Measurements from ENCODE around the gene TPCN2.
A peak's percentile ranks its signal among the peaks of the same experiment; 100 is the strongest.
"Not testable (repeated sequence)": the region's sequence is repeated elsewhere in the genome, so short reads cannot be mapped to it uniquely, and the experiment has no call there.

TPCN2 gene

GRCh38 chr11:69137151-69137844 is 88.6 kb downstream of the TPCN2 start:
- DNase-seq (ENCODE audit: low read depth, low spot score): no peak
- peak overlapping the region; percentile 61 for H3K27ac ChIP-seq

- peak overlapping the region; percentile 61 for H3K27ac ChIP-seq
- peak; percentile 68 for DNase-seq (ENCODE audit: low read depth, low spot score)
Observed at GRCh38 chr11:69138265-69138664, 89.5 kb downstream of the TPCN2 start.

GRCh38 chr11:69140161-69140560 is 91.4 kb downstream of the TPCN2 start:
- H3K27ac ChIP-seq; DNase-seq (ENCODE audit: low read depth, low spot score): not testable (repeated sequence)

GRCh38 chr11:69140635-69141034 is 91.9 kb downstream of the TPCN2 start:
- DNase-seq (ENCODE audit: low read depth, low spot score): peak; percentile 48
- H3K27ac ChIP-seq: no peak overlapping the region

DNA sequence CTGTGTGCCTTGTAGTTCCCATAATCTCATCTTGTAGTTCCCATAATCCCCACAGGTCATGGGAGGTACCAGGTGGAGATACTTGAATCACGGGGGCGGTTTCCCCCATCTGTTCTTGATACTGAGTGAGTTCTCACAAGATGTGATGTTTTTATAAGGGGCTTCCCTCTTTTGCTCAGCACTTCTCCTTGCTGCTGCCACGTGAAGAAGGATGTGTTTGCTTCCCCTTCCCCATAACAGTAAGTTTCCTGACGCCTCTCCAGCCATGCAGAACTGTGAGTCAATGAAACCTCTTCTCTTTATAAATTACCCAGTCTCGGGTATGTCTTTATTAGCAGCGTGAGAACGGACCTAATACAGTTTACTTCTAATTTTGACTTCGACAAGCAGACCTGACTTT is 93.0 kb downstream of the TPCN2 start:
- no peak for DNase-seq (ENCODE audit: low read depth, low spot score)
- H3K27ac ChIP-seq: no peak overlapping the region

- H3K27ac ChIP-seq: no peak overlapping the region
- DNase-seq (ENCODE audit: low read depth, low spot score): no peak
Observed at GRCh38 chr11:69142895-69143294, 94.2 kb downstream of the TPCN2 start.

DNA sequence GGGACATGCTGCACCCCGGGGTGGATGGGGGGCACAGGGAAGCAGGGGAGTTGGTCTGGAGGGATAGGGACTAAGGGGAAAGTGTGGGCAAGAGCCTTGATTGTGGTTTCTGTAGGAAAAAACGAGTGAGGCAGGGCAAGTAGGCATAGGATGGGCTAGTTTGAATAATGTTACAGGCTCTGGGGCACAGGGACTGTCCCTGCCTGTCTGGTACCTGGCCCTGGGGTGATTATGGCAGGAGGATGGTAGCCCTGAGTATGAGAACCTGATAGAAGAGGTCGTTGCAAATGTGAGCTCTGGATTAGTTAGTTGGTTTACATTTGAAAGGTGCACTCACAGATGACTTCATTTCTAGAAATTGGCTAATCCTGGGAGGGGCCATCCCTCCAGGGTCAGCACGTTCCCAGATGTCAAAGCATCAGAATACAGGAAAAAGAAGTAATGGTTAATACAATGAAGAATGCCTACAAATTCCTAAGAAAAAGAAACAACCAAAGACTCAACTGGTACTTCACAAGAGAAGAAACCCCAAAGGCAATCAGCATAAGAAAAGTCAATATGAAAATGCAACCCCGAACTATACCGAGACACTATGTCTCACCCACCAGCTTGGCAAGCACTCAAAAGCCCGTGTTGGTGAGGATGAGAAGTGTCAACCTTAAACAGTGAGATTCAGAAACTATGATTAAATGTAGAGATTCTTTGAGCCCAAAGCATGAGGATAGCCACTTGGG is 95.8 kb downstream of the TPCN2 start:
- H3K27ac ChIP-seq: no peak overlapping the region
- DNase-seq (ENCODE audit: low read depth, low spot score): no peak

DNA sequence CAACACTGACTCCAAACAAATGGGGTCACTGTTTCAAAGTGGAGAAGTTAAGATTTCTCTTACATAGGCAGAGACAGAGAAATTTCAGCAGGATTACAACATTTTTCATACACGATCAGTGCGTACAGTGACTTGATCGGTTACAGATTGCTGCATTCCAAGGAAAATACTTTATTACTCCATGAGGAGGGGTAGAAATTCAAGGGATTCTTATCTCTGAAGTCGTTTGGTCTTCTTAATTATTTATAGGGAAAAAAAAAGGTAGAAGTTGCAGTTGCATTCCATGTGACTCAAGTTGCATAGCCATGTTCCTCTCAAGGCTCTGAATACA is 96.3 kb downstream of the TPCN2 start:
- no peak for DNase-seq (ENCODE audit: low read depth, low spot score)
- H3K27ac ChIP-seq: no peak overlapping the region

- DNase-seq (ENCODE audit: low read depth, low spot score): no peak
Observed at GRCh38 chr11:69148377-69148762, 99.6 kb downstream of the TPCN2 start.

GRCh38 chr11:69148806-69149205 is 100.1 kb downstream of the TPCN2 start:
- DNase-seq (ENCODE audit: low read depth, low spot score): no peak
- no peak overlapping the region for H3K27ac ChIP-seq

More at GRCh38 chr11:69148377-69148762, 99.6 kb downstream of the TPCN2 start:
- no peak overlapping the region for H3K27ac ChIP-seq

DNA sequence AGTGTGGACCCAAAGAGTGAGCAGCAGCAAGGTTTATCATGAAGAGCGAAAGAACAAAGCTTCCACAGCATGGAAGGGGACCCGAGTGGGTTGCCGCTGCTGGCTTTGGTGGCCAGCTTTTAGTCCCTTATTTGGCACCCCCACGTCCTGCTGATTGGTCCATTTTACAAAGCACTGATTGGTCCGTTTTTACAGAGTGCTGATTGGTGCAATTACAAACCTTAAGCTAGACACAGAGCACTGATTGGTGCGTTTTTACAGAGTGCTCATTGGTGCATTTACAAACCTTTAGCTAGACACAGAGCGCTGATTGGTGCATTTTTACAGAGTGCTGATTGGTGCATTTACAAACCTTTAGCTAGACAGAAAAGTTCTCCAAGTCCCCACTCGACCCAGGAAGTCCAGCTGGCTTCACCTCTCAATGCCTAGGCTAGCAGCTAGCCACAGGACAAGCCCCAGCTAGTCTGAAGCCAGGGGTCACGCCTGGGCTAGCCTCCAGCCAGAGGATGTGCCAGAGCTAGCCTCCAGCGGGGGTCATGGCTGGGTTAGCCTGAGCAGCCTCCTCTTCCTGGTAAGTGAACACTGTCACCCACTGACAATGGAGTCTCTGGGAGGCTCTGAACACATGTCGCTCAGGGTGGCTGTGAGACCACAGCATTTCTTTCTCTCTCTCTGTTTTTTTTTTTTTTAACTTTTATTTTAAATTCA is 100.8 kb downstream of the TPCN2 start:
- DNase-seq (ENCODE audit: low read depth, low spot score): not testable (repeated sequence)

GRCh38 chr11:69150175-69150574 is 101.4 kb downstream of the TPCN2 start:
- no peak overlapping the region for H3K27ac ChIP-seq
- no peak for DNase-seq (ENCODE audit: low read depth, low spot score)

More for the DNA sequence above, 100.8 kb downstream of the TPCN2 start:
- not testable (repeated sequence) for H3K27ac ChIP-seq

- DNase-seq (ENCODE audit: low read depth, low spot score): no peak
Observed at GRCh38 chr11:69151836-69152235, 103.1 kb downstream of the TPCN2 start.

DNA sequence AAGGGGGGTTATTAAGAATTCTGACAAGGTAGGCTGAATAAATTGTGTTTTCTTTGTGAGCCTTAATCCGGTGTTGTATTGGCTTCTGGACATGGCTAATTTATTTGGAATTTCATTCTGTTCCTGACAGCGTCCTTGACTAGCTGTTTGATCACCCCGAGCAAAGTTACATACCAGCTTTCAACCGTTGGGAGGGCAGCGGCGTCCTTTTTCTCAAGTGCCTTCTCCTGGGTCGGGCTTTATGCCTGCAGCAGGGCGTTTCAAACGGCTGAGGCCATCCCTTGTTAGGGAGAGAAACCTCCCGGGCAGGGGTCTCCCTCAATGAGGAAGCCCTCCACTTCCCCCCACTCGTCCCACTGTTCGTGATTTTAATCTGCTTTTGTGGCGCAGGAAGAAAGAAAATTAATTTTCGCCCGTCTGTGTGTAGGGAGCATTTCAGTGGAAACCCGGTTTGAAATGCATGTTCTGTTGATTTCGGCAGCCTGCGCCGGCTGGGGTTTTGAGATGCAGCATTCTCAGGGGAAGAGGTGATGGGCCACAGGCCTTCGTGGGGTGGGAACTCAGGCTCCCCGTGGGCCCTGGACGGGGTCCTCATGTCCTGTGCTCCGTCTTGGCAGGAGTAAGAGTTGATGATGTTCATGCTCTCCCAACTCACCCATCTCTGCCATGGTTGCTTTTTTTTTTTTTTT is 104.1 kb downstream of the TPCN2 start:
- no peak overlapping the region for H3K27ac ChIP-seq
- no peak for DNase-seq (ENCODE audit: low read depth, low spot score)

More at GRCh38 chr11:69151836-69152235, 103.1 kb downstream of the TPCN2 start:
- no peak overlapping the region for H3K27ac ChIP-seq

DNA sequence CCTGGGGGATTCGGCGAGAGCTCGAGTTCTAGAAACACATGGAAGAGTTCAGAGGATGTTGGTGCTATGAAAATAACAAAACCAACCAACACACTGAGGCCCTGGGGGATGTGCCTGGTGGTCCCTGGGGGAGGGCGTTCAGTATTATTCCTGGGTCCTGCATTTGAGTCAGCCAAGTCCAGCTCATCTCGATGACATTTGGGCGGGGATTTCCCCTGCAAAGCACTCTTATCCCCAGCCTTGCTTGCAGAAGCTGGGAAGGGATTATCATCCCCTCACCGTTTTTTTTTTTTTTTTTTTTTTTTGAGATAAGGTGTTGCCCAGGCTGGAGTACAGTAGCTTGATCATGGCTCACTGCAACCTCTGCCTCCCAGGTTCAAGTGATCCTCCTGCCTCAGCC is 104.9 kb downstream of the TPCN2 start:
- no peak overlapping the region for H3K27ac ChIP-seq
- DNase-seq (ENCODE audit: low read depth, low spot score): no peak

GRCh38 chr11:69154211-69154913 is 105.6 kb downstream of the TPCN2 start:
- DNase-seq (ENCODE audit: low read depth, low spot score): no peak
- H3K27ac ChIP-seq: no peak overlapping the region

DNA sequence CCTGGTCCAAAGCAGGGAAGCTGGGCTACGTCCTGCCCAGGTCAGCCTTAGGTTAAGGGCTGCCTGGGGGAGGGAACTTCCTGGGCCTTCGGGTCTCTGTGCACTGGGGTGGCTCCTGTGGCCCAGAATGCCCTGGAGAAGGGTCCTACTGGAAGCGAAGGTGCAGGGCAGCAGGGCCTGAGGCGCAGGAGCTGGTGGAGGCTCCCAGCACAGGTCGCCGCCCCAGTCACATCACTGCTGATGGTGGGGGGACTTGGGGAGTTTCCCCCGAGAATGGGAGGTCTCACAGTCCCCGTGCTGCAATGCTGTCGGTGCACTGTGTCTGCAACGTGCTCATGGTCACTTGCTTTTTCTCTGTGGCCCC is 106.2 kb downstream of the TPCN2 start:
- H3K27ac ChIP-seq: no peak overlapping the region

DNA sequence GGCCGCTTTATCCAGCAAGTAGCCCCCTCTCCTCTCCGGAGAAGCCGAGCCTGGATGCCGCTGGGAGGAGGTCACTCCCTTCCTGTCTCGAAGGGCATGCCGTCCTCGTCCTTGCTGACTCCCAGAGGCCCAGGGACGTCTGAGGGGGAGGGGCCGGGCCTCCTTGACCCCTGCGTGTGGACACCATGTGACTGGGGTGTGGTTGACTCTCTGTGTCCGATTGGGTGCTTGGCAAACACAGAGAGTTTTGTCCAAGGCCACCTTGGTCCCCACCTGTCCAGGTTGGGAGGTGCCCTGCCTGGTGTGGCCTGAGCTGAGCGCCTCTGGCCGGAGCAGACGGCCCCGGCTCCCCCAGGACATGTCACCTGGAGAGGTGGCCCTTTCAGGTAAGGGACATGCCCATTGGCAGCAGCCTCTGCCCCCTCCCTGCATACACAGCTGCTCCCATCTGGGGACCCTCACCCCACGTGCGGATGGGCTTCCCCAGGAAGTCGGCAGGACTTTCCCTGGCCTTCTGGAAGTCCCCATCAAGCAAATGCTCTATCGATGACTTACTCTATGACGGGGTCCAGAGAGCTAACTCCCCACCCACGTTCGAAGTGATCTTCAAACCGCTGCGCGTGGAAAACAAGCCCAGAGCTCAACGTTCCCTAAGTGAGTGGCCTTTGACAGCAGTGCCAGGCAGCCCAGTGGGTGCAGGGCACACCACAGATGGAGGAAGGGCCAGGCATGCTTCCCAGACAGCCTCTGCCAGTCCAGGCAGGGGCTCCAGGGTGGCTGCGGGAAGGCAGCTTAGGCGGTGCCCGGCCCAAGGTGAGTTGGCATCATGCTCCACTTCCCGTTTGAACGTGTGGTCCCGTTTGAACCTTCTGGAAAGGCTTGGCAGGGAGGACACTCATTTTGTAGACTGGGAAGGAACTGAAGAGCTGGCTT is 106.8 kb downstream of the TPCN2 start, which contains the start of gene SMIM38:
Gene SMIM38, plus strand, starts transcription at position 634 of the 933 bp plus-strand sequence. CDS start 1,912 bp downstream, outside the sequence.
- no peak for DNase-seq (ENCODE audit: low read depth, low spot score)
- no peak within 1 kb of the TSS for H3K27ac ChIP-seq

More for the DNA sequence above, 106.2 kb downstream of the TPCN2 start:
- DNase-seq (ENCODE audit: low read depth, low spot score): no peak

DNA sequence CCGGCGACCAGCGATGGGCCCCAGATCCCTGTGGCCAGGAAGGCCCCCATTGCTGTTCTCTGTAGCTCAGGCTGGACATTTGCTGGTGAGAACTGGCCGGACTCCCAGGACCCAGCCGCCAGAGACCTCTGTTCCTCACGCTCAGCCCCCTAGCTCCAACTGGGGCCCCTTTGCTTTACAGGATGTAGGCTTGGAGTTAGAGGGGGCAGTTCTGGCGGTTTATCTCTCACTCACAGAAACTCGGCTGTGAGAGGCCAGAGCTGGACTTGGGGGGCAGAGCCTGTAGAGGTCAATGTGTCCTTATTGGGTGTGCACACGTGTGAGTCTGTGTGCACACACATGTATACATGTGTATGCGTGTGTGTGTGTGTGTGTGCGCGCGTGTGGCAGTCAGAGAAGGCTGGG is 107.5 kb downstream of the TPCN2 start:
- DNase-seq (ENCODE audit: low read depth, low spot score): no peak
- no peak overlapping the region for H3K27ac ChIP-seq

All from epithelial cell of prostate (primary cell).